Kidney (tissue), 14 donors: ENCODE results near the gene RAI1. TPM values are rescaled to one million over a fixed set of nuclear protein-coding genes. Genes with fewer than 3 reads are reported as not detected.

Source experiments
- DNase-seq, 5 donors: peaks; one replicate each; pipeline ENCODE4 v3.0.0-alpha.2; 2013 to 2020
- FAIRE-seq: peaks from 2 replicates; lab custom pipeline; 2012; peaks lifted over from hg19 to GRCh38; lab: Jason Lieb, UNC
- H3K27ac ChIP-seq, 2 donors: one replicate each; pipeline ENCODE4 v1.7.0; 2013; ENCODE audit warnings: low read depth in 2 of 2, low read length in 2 of 2, inconsistent platforms in 1 of 2
- H3K27me3 ChIP-seq: one replicate; pipeline ENCODE4 v1.7.1; 2013; ENCODE audit warnings: low read length, inconsistent platforms; ENCODE audit not compliant: control insufficient read depth, insufficient read depth
- H3K36me3 ChIP-seq, 3 donors: one replicate each; pipeline versions ENCODE4 v1.7.0 to v1.7.1; 2013; ENCODE audit warnings: low read length in 3 of 3, control low read depth in 1 of 3, inconsistent platforms in 1 of 3; ENCODE audit not compliant: insufficient read depth in 3 of 3, control insufficient read depth in 2 of 3
- H3K4me1 ChIP-seq, 3 donors: one replicate each; pipeline versions ENCODE4 v1.7.0 to v1.7.1; 2013; ENCODE audit warnings: low read length in 3 of 3, inconsistent platforms in 1 of 3, low read depth in 1 of 3; ENCODE audit not compliant: control insufficient read depth in 2 of 3, insufficient read depth in 2 of 3
- H3K4me3 ChIP-seq, 3 donors: one replicate each; pipeline versions ENCODE4 v1.7.0 to v1.8.1; 2013; ENCODE audit warnings: low read length in 3 of 3, control low read depth in 1 of 3, inconsistent platforms in 1 of 3
- H3K9ac ChIP-seq, 3 donors: one replicate each; pipeline versions ENCODE4 v1.7.0 to v1.7.1; 2013; ENCODE audit warnings: low read length in 3 of 3, control low read depth in 1 of 3, inconsistent platforms in 1 of 3
- H3K9me3 ChIP-seq, 3 donors: one replicate each; pipeline versions ENCODE4 v1.7.0 to v1.7.1; 2013; ENCODE audit warnings: low read length in 3 of 3, control low read depth in 1 of 3, inconsistent platforms in 1 of 3; ENCODE audit not compliant: control insufficient read depth in 2 of 3, insufficient read depth in 1 of 3
- intact Hi-C: fragments of 100-400 bp; cut with DNase I; formaldehyde crosslinking; loops from one replicate; pipeline ENCODE4 v1.11.1; 2022
- polyA plus RNA-seq: library from polyadenylated mRNA; stranded (reverse); fragments of 350-450 nt; fragmentation: Illumina TruSeq; extraction: RNeasy Lipid Tissue Mini Kit (QIAGEN cat#74804); gene quantifications from one replicate; pipeline ENCODE4 v1.2.3, GENCODE V29; 2014; ENCODE audit warnings: low read depth, low replicate concordance; ENCODE audit not compliant: insufficient read depth
- total RNA-seq: library from RNA; stranded (reverse); fragmentation: NEBNext Ultra II Directional; extraction: Animal tissue kit (Norgen Biotek cat#: 25700); gene quantifications from one replicate; pipeline ENCODE4 v1.2.1, GENCODE V29; 2021
- TF ChIP-seq, protein P1 (sequence below): IDR thresholded peaks from 3 replicates; pipeline ENCODE4 v1.5.1; 2012; ENCODE audit warnings: mild to moderate bottlenecking, moderate library complexity, borderline replicate concordance; ENCODE audit not compliant: insufficient read depth; ENCODE audit errors: extremely low read depth
- donor health status: control.
- donor health status: control.
- donor health status: control.
- donor health status: control.
- donor health status: control.
- donor health status: DM: yes; HTN: yes; CAD: no.
- donor health status: Normal renal cell carcinoma (clear cell type).

RAI1 gene
- total and polyA plus RNA-seq, 2 donors from 2014 or later = 6.7 to 50.5 TPM

- no peaks in the 10 kb centered on the region for H3K9me3 ChIP-seq
- no peak overlapping the region for H3K9ac ChIP-seq
- no peak overlapping the region for H3K4me3 ChIP-seq
- H3K27ac ChIP-seq = no peak overlapping the region
- H3K4me1 ChIP-seq = peaks cover 0 to 22% (median 5%) of the 10 kb centered on the region in 3 donors
- TF ChIP-seq, protein P1, sequence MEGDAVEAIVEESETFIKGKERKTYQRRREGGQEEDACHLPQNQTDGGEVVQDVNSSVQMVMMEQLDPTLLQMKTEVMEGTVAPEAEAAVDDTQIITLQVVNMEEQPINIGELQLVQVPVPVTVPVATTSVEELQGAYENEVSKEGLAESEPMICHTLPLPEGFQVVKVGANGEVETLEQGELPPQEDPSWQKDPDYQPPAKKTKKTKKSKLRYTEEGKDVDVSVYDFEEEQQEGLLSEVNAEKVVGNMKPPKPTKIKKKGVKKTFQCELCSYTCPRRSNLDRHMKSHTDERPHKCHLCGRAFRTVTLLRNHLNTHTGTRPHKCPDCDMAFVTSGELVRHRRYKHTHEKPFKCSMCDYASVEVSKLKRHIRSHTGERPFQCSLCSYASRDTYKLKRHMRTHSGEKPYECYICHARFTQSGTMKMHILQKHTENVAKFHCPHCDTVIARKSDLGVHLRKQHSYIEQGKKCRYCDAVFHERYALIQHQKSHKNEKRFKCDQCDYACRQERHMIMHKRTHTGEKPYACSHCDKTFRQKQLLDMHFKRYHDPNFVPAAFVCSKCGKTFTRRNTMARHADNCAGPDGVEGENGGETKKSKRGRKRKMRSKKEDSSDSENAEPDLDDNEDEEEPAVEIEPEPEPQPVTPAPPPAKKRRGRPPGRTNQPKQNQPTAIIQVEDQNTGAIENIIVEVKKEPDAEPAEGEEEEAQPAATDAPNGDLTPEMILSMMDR = no peak
- DNase-seq (no peak), FAIRE-seq (no peak)
- intact Hi-C loops = no loop called here
- H3K36me3 ChIP-seq = peaks cover 0 to 28% (median 12%) of the 10 kb centered on the region in 3 donors
- H3K27me3 ChIP-seq = no peaks in the 10 kb centered on the region
These were observed 136.8 kb downstream of the RAI1 start for GRCh38 chr17:17818088-17818526.

GRCh38 chr17:17819111-17819510 is 137.9 kb downstream of the RAI1 start:
- H3K4me1 ChIP-seq = peaks cover 2 to 27% (median 8%) of the 10 kb centered on the region in 3 donors

GRCh38 chr17:17819561-17819995 is 138.3 kb downstream of the RAI1 start:
- FAIRE-seq (no peak), DNase-seq (no peak)
- H3K36me3 ChIP-seq = peaks cover 0 to 25% (median 8%) of the 10 kb centered on the region in 3 donors
- intact Hi-C loops = no loop called here
- H3K4me1 ChIP-seq = peaks cover 2 to 31% (median 13%) of the 10 kb centered on the region in 3 donors
- no peaks in the 10 kb centered on the region for H3K27me3 ChIP-seq
- no peaks in the 10 kb centered on the region for H3K9me3 ChIP-seq
- H3K27ac ChIP-seq = no peak overlapping the region
- no peak overlapping the region for H3K4me3 ChIP-seq
- H3K9ac ChIP-seq = no peak overlapping the region
- TF ChIP-seq, protein P1 = no peak

More at GRCh38 chr17:17819111-17819510, 137.9 kb downstream of the RAI1 start:
- Histone ChIP-seq H3K27me3 (no peaks in the 10 kb centered on the region), H3K9me3 (no peaks in the 10 kb centered on the region), H3K27ac (no peak overlapping the region), H3K36me3 (peaks cover 0 to 27% (median 12%) of the 10 kb centered on the region in 3 donors), H3K9ac (no peak overlapping the region), H3K4me3 (no peak overlapping the region)
- intact Hi-C loops = no loop called here
- FAIRE-seq = no peak
- TF ChIP-seq, protein P1 = no peak
- DNase-seq = no peak

- no peak overlapping the region for H3K4me3 ChIP-seq
- H3K9me3 ChIP-seq = no peaks in the 10 kb centered on the region
- FAIRE-seq (no peak), DNase-seq (no peak)
- no peak overlapping the region for H3K27ac ChIP-seq
- H3K27me3 ChIP-seq = no peaks in the 10 kb centered on the region
- intact Hi-C loops = no loop called here
- H3K9ac ChIP-seq = no peak overlapping the region
- H3K4me1 ChIP-seq = peaks cover 2 to 36% (median 18%) of the 10 kb centered on the region in 3 donors
- H3K36me3 ChIP-seq = peaks cover 0 to 25% (median 8%) of the 10 kb centered on the region in 3 donors
- TF ChIP-seq, protein P1 = no peak
These were observed 138.8 kb downstream of the RAI1 start for GRCh38 chr17:17820046-17820445.
